Caco-2 (cell line): Measurements from ENCODE around the gene CLTB. TPM values are rescaled to one million over a fixed set of nuclear protein-coding genes. Genes with fewer than 3 reads are reported as not detected.

Experiments
- BruUV-seq: library from RNA; stranded (reverse); fragments of 400-500 nt; replicated peaks from 2 replicates; lab custom pipeline; 2021; lab: Mats Ljungman, UMichigan
- CTCF ChIA-PET: fragments of 300-600 bp; sonication (Branson Sonifier 250); formaldehyde crosslinking; loops from one replicate; lab custom pipeline; 2022; ENCODE audit warnings: antibody characterized with exemption; lab: Charles Lee
- POLR2A ChIA-PET: fragments of 300-600 bp; sonication (Branson Sonifier 250); formaldehyde crosslinking; loops from one replicate; lab custom pipeline; 2022; ENCODE audit warnings: antibody characterized with exemption; lab: Charles Lee
- DNase-seq, 2 experiments: peaks; one replicate each; pipeline versions ENCODE4 v3.0.0 to v3.0.0-alpha.2; 2020 to 2022
- H3K27me3 ChIP-seq: replicated peaks from 2 replicates; pipeline ENCODE4 v1.6.0; 2011; ENCODE audit warnings: low read length; ENCODE audit not compliant: control insufficient read depth, insufficient read depth
- H3K36me3 ChIP-seq: 2 replicates; pipeline ENCODE4 v1.5.1; 2011; ENCODE audit warnings: low read length; ENCODE audit not compliant: control insufficient read depth, insufficient read depth
- H3K4me1 ChIP-seq: fragments of 250-450 bp; sonication (Bioruptor Pico); 2 replicates; pipeline ENCODE4 v1.5.1; 2020; ENCODE audit warnings: mild to moderate bottlenecking
- H3K4me3 ChIP-seq: 2 replicates; pipeline ENCODE4 v1.5.1; 2011; ENCODE audit warnings: low read depth, mild to moderate bottlenecking, control low read depth, low read length
- H3K9me3 ChIP-seq: fragments of 250-450 bp; sonication (Bioruptor Pico); 2 replicates; pipeline ENCODE4 v1.5.1; 2020; ENCODE audit warnings: mild to moderate bottlenecking, moderate library complexity
- H3K27ac Mint-ChIP-seq: one replicate; pipeline ENCODE4 v1.8.0; 2022; ENCODE audit warnings: mixed read lengths; ENCODE audit not compliant: unreplicated experiment
- H3K27me3 Mint-ChIP-seq: one replicate; pipeline ENCODE4 v1.8.0; 2022; ENCODE audit warnings: mixed read lengths; ENCODE audit not compliant: insufficient read depth, unreplicated experiment
- H3K36me3 Mint-ChIP-seq: one replicate; pipeline ENCODE4 v1.8.0; 2022; ENCODE audit warnings: mild to moderate bottlenecking, mixed read lengths; ENCODE audit not compliant: insufficient read depth, unreplicated experiment
- H3K4me1 Mint-ChIP-seq: one replicate; pipeline ENCODE4 v1.8.0; 2022; ENCODE audit warnings: low read depth, mixed read lengths; ENCODE audit not compliant: unreplicated experiment
- H3K4me3 Mint-ChIP-seq: one replicate; pipeline ENCODE4 v1.8.0; 2022; ENCODE audit warnings: mild to moderate bottlenecking, moderate library complexity, mixed read lengths; ENCODE audit not compliant: unreplicated experiment
- H3K9me3 Mint-ChIP-seq: one replicate; pipeline ENCODE4 v1.8.0; 2022; ENCODE audit warnings: mixed read lengths; ENCODE audit not compliant: unreplicated experiment
- intact Hi-C: fragments of 100-400 bp; cut with micrococcal nuclease; formaldehyde crosslinking; loops from one replicate; pipeline ENCODE4 v1.10.0; 2022; ENCODE audit not compliant: unreplicated experiment
- total RNA-seq: library from RNA; stranded (reverse); gene quantifications from 2 replicates; pipeline ENCODE4 v1.2.3, GENCODE V29; 2022
- TF ChIP-seq, protein P1 (sequence below), 2 experiments: fragments of 200-600 bp in 1 of 2; IDR thresholded peaks; 1 replicate in 1 of 2; 2 replicates in 1 of 2; pipeline versions ENCODE4 v1.5.1 to v1.8.0; 2011 to 2022; ENCODE audit warnings: antibody characterized with exemption in 1 of 2, control low read depth in 1 of 2, inconsistent platforms in 1 of 2, low read depth in 1 of 2, low read length in 1 of 2, mild to moderate bottlenecking in 1 of 2, moderate library complexity in 1 of 2; ENCODE audit not compliant: insufficient read depth in 1 of 2, severe bottlenecking in 1 of 2, unreplicated experiment in 1 of 2

The CLTB gene
- total RNA-seq, 1 experiment from 2014 or later: 78.9 TPM

DNA sequence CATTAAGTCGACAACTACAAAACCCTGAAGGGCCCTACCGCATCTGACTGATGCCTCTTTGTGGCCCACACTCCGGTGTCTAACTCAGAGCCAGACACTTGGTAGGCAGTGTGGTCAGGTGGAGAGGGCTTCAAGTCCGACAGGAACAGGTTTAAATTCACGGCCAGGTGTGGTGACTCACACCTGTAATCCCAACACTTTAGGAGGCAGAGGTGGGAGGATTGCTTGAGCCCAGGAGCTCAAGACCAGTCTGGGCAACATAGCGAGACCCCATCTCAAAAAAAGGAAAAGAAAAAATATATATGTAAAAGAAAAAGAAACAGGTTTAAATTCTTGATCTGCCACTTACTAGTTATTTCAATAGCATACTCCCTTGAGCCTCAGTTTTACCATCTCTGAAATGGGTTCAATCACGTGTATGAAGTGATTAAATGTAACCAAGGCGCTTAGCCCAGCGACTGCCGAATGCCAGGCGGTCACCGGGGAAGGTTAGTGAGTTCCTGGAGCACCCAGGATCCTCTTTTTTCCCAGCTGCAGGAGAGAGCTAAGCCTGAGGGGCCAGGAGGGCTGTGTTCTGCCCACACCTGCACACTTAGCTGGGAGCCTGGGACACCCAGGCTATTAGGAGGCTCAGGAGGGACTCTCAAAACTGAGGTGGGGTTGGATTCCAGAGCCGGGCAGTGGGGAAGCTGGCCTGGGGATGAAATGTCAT is 943 bp downstream of the CLTB start:
- peaks cover 19% of the 10 kb centered on the region for H3K36me3 Mint-ChIP-seq
- Histone ChIP-seq H3K36me3 (no peaks in the 10 kb centered on the region), H3K4me3 (peak overlapping the region; percentile 92), H3K4me1 (peaks cover 23% of the 10 kb centered on the region), H3K9me3 (no peaks in the 10 kb centered on the region), H3K27me3 (no peaks in the 10 kb centered on the region)
- ChIA-PET CTCF (interaction anchor here (0.6 to 1.8 kb wide), 4 partner anchors 33 to 164 kb away, joined by 3 to 20 read pairs (median 4); partner anchors contain the start of gene FAF2), POLR2A (interaction anchor here (0.9 to 3.7 kb wide), 4 partner anchors 33 to 129 kb away, joined by 3 to 23 read pairs (median 14); partner anchors contain the start of genes FAF2 and RNF44)
- H3K4me3 Mint-ChIP-seq: peak overlapping the region; percentile 77
- intact Hi-C loops: loop anchor here (10.0 kb wide), 1 partner anchor 69 kb away; no protein-coding TSS in a partner anchor
- peaks cover 24% of the 10 kb centered on the region for H3K4me1 Mint-ChIP-seq
- BruUV-seq: no TSS peak
- H3K9me3 Mint-ChIP-seq: peaks cover 5% of the 10 kb centered on the region
- H3K27ac Mint-ChIP-seq: peak overlapping the region; percentile 85
- H3K27me3 Mint-ChIP-seq: no peaks in the 10 kb centered on the region
- DNase-seq: no peak
- TF ChIP-seq, protein P1, sequence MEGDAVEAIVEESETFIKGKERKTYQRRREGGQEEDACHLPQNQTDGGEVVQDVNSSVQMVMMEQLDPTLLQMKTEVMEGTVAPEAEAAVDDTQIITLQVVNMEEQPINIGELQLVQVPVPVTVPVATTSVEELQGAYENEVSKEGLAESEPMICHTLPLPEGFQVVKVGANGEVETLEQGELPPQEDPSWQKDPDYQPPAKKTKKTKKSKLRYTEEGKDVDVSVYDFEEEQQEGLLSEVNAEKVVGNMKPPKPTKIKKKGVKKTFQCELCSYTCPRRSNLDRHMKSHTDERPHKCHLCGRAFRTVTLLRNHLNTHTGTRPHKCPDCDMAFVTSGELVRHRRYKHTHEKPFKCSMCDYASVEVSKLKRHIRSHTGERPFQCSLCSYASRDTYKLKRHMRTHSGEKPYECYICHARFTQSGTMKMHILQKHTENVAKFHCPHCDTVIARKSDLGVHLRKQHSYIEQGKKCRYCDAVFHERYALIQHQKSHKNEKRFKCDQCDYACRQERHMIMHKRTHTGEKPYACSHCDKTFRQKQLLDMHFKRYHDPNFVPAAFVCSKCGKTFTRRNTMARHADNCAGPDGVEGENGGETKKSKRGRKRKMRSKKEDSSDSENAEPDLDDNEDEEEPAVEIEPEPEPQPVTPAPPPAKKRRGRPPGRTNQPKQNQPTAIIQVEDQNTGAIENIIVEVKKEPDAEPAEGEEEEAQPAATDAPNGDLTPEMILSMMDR (IDR thresholded peaks at IDR 0.05; ENCODE audit: insufficient read depth in 1 of 2, low read depth in 1 of 2, low read length in 1 of 2, severe bottlenecking in 1 of 2, unreplicated experiment in 1 of 2): no peak

DNA sequence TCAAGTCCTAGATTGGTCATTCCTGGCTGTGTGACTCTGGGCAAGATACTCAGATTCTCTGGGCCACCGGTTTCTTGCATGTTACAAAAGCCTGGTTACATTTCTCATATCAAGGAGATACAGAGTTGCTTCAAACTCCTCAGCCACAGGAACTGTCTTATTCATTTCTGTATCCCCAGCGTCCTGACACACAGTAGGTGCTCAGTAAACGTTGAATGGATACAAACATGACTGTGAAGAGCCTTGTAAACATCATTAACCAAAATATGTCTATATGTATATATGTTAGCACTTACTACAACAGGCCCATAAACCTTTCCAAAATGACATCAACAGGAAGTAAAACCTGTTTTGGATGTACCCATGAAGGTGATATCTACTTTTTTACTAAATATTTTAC is 1.6 kb downstream of the CLTB start:
- no peak for DNase-seq
- Histone ChIP-seq H3K9me3 (no peaks in the 10 kb centered on the region), H3K36me3 (no peaks in the 10 kb centered on the region), H3K27me3 (no peaks in the 10 kb centered on the region), H3K4me1 (peaks cover 23% of the 10 kb centered on the region), H3K4me3 (no peak overlapping the region)
- Mint-ChIP-seq H3K27me3 (no peaks in the 10 kb centered on the region), H3K4me3 (no peak overlapping the region), H3K9me3 (no peaks in the 10 kb centered on the region), H3K36me3 (peaks cover 26% of the 10 kb centered on the region), H3K27ac (peak overlapping the region; percentile 85), H3K4me1 (peaks cover 24% of the 10 kb centered on the region)
- intact Hi-C loops: loop anchor here (10.0 kb wide), 1 partner anchor 70 kb away; no protein-coding TSS in a partner anchor
- TSS peak; percentile 47 for BruUV-seq
- ChIA-PET POLR2A (no interaction called here), CTCF (no interaction called here)
- TF ChIP-seq, protein P1 (IDR thresholded peaks at IDR 0.05; ENCODE audit: insufficient read depth in 1 of 2, low read depth in 1 of 2, low read length in 1 of 2, severe bottlenecking in 1 of 2, unreplicated experiment in 1 of 2): no peak

DNA sequence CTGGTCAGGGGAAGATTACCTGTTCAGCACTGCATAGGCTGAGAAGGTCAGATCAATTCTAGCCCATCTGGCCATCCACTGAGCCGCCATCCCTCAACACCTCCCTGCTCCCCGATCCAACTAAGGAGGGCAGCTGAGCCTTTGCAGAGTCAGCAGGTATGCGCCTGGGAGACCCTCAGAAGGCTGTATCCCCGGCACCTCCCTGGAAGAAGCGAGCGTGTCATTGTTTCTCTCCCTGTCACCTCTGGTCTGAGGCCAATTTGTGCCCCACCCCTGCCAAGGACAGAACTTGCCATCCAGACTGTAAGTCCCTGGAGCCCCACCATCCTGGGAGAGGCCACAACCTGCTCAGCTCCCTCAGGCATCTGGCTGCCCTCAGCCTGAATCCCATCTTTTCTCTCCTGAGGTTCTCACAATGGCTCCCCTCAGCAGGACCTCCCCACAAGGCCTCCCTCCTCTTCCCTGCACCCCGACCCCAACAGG is 2.6 kb downstream of the CLTB start:
- no peaks in the 10 kb centered on the region for H3K9me3 Mint-ChIP-seq
- CTCF ChIA-PET: no interaction called here
- H3K27me3 Mint-ChIP-seq: no peaks in the 10 kb centered on the region
- POLR2A ChIA-PET: interaction anchor here (0.7 kb wide), 1 partner anchor 129 kb away, joined by 4 read pairs; no protein-coding TSS in a partner anchor
- H3K4me3 ChIP-seq: no peak overlapping the region
- H3K4me1 ChIP-seq: peaks cover 21% of the 10 kb centered on the region
- H3K4me1 Mint-ChIP-seq: peaks cover 24% of the 10 kb centered on the region
- H3K27ac Mint-ChIP-seq: no peak overlapping the region
- BruUV-seq: no TSS peak
- H3K27me3 ChIP-seq: no peaks in the 10 kb centered on the region
- no peaks in the 10 kb centered on the region for H3K9me3 ChIP-seq
- H3K36me3 ChIP-seq: no peaks in the 10 kb centered on the region
- DNase-seq: no peak
- intact Hi-C loops: loop anchor here (10.0 kb wide), 1 partner anchor 71 kb away; no protein-coding TSS in a partner anchor
- H3K36me3 Mint-ChIP-seq: peaks cover 29% of the 10 kb centered on the region
- TF ChIP-seq, protein P1 (IDR thresholded peaks at IDR 0.05; ENCODE audit: insufficient read depth in 1 of 2, low read depth in 1 of 2, low read length in 1 of 2, severe bottlenecking in 1 of 2, unreplicated experiment in 1 of 2): no peak
- H3K4me3 Mint-ChIP-seq: no peak overlapping the region
